GM23248 (cell line): ENCODE data around the gene ZNF462. TPM values are rescaled to one million over a fixed set of nuclear protein-coding genes. Genes with fewer than 3 reads are reported as not detected.

ENCODE experiments used
- DNase-seq: peaks from one replicate; pipeline ENCODE4 v3.0.0-alpha.2; 2015
- H2AFZ ChIP-seq: fragments of 200-600 bp; sonication (generic); 2 replicates; pipeline ENCODE4 v1.6.1; 2016; ENCODE audit warnings: antibody characterized with exemption
- H3F3A ChIP-seq: fragments of 200-600 bp; sonication (generic); 2 replicates; pipeline ENCODE4 v1.6.1; 2016; ENCODE audit warnings: mild to moderate bottlenecking, antibody characterized with exemption, mixed run types; ENCODE audit not compliant: insufficient read depth
- H3K27ac ChIP-seq: fragments of 200-600 bp; sonication (generic); 2 replicates; pipeline ENCODE4 v1.5.1; 2016; ENCODE audit warnings: mild to moderate bottlenecking
- H3K27me3 ChIP-seq: fragments of 200-600 bp; sonication (generic); replicated peaks from 2 replicates; pipeline ENCODE4 v1.6.1; 2016; ENCODE audit warnings: mild to moderate bottlenecking; ENCODE audit not compliant: insufficient read depth
- H3K36me3 ChIP-seq: fragments of 200-600 bp; sonication (generic); 2 replicates; pipeline ENCODE4 v1.6.1; 2016; ENCODE audit warnings: low read depth, mild to moderate bottlenecking
- H3K4me1 ChIP-seq: fragments of 200-600 bp; sonication (generic); 2 replicates; pipeline ENCODE4 v1.6.1; 2016; ENCODE audit warnings: mild to moderate bottlenecking; ENCODE audit not compliant: insufficient read depth
- H3K4me2 ChIP-seq: fragments of 200-600 bp; sonication (generic); one replicate; pipeline ENCODE4 v1.6.1; 2016; ENCODE audit warnings: mild to moderate bottlenecking; ENCODE audit not compliant: unreplicated experiment
- H3K4me3 ChIP-seq: fragments of 200-600 bp; sonication (generic); 2 replicates; pipeline ENCODE4 v1.5.1; 2016; ENCODE audit warnings: mild to moderate bottlenecking
- H3K79me2 ChIP-seq: fragments of 200-600 bp; sonication (generic); 2 replicates; pipeline ENCODE4 v1.6.1; 2016; ENCODE audit warnings: mild to moderate bottlenecking; ENCODE audit not compliant: insufficient read depth
- H3K9ac ChIP-seq: fragments of 200-600 bp; sonication (generic); 2 replicates; pipeline ENCODE4 v1.6.1; 2016; ENCODE audit warnings: mild to moderate bottlenecking
- H3K9me2 ChIP-seq: fragments of 200-600 bp; sonication (generic); 2 replicates; pipeline ENCODE4 v1.6.1; 2016; ENCODE audit warnings: mixed run types, mild to moderate bottlenecking, moderate library complexity; ENCODE audit not compliant: insufficient read depth
- H3K9me3 ChIP-seq: fragments of 200-600 bp; sonication (generic); one replicate; pipeline ENCODE4 v1.6.1; 2017; ENCODE audit warnings: low read depth
- H4K20me1 ChIP-seq: fragments of 200-600 bp; sonication (generic); 2 replicates; pipeline ENCODE4 v1.6.0; 2016; ENCODE audit not compliant: insufficient read depth
- EZH2 ChIP-seq: fragments of 200-600 bp; sonication (generic); IDR thresholded peaks from 2 replicates; pipeline ENCODE4 v1.6.1; 2018; ENCODE audit warnings: antibody characterized with exemption, mild to moderate bottlenecking; ENCODE audit not compliant: insufficient read depth, poor library complexity, severe bottlenecking
- EZH2phosphoT487 ChIP-seq: fragments of 200-600 bp; sonication (generic); IDR thresholded peaks from 2 replicates; pipeline ENCODE4 v1.6.1; 2018; ENCODE audit warnings: antibody characterized with exemption, moderate library complexity, mild to moderate bottlenecking, low read depth; ENCODE audit not compliant: insufficient read depth
- WGBS, 2 experiments: methylation state at CpG; one replicate each; pipeline ENCODE4 v1.1.6; 2015 to 2017; ENCODE audit warnings: low lambda C conversion rate in 2 of 2, low coverage in 1 of 2; ENCODE audit errors: missing lambda C conversion rate in 2 of 2; 5-methylcytosine and 5-hydroxymethylcytosine counted together
- in situ Hi-C: fragments of 300-500 bp; cut with MboI; formaldehyde crosslinking; loops from 2 replicates; pipeline ENCODE4 v1.15.0; 2020
- polyA plus RNA-seq: library from polyadenylated mRNA; unstranded; fragments of >200 nt; fragmentation: Nextera tagmentation; extraction: Ambion mirVana; gene quantifications from 2 replicates; pipeline ENCODE4 v1.2.1, GENCODE V29; 2016
- total RNA-seq: library from RNA; depleted of rRNA; stranded (reverse); fragments of >200 nt; shearing (Covaris generic); gene quantifications from 2 replicates; pipeline ENCODE4 v1.2.3, GENCODE V29; 2014

Gene ZNF462
- total and polyA plus RNA-seq, 2 experiments from 2014 or later = 1.1 to 5.0 TPM

DNA sequence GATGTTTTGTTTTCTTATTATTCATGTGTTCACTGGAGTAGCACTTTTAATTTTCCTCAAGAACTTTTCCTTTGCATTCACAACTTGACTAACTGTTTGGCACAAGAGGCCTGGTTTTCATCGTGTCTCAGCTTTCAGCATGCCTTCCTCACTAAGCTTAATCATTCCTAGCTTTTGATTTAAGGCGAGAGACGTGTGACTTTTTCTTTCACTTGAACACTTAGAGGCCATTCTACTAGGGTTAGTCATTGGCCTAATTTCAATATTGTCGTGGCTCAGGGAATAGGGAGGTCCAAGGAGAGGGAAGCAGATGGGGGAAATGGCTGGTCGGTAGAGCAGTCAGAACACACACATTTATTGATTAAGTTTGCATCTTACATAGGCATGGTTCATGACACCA, 94.0 kb downstream of the ZNF462 start:
- Histone ChIP-seq H3K4me1 (peaks cover 63% of the 10 kb centered on the region), H3K9me2 (no peaks in the 10 kb centered on the region), H3K36me3 (no peaks in the 10 kb centered on the region), H3F3A (peaks cover 43% of the 10 kb centered on the region), H3K79me2 (no peaks in the 10 kb centered on the region), H3K27ac (no peak overlapping the region), H3K9me3 (no peaks in the 10 kb centered on the region), H3K4me3 (no peak overlapping the region), H3K4me2 (peak overlapping the region; percentile 52), H3K27me3 (no peaks in the 10 kb centered on the region), H3K9ac (no peak overlapping the region), H4K20me1 (no peaks in the 10 kb centered on the region), H2AFZ (no peak overlapping the region)
- DNase-seq = peak; percentile 77
- TF ChIP-seq EZH2phosphoT487 = 0 out of 2 replicates have a peak, but pooled peaks have one; percentile 83
- no peak for TF ChIP-seq EZH2
- in situ Hi-C loops = no loop called here
- WGBS, 2 experiments = 7 to 9% methylated on average over 5 of the region's 5 CpGs

DNA sequence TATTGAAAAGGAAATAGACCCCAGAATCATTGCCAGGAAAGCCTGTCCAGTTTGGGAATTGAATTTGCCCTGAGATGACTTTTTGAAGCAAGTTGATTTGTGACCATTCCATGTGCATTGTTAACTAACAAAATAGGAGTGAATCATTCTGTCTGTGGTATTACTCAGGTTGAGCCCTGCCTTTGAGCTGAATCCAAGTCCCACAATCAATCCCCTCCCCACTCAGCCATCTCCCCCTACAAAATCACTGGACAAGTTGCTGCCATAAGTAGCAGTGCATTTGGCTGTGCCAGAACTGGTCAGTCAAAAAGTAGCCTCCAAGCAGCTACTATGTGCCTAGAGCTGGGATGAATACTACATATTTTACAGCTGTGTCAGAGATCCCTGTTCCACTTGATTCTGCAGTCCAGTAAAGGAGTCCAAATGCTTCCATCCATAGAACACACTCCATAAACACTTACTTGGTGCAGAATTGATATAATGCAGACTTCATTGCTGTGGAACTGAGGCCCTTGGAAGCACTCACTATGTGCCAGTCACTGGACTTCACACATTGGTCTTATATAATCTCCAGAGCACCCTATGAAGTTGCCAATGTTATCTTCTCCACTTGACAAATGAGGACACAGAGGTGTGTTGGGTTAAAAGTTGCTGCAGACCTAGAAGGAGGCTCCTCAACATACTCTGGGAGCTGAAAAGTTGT, 96.1 kb downstream of the ZNF462 start:
- Histone ChIP-seq H3K36me3 (no peaks in the 10 kb centered on the region), H3K79me2 (no peaks in the 10 kb centered on the region), H3K4me2 (peak overlapping the region; percentile 44), H3K4me3 (no peak overlapping the region), H2AFZ (no peak overlapping the region), H3K4me1 (peaks cover 60% of the 10 kb centered on the region), H3K9me3 (no peaks in the 10 kb centered on the region), H3K9me2 (no peaks in the 10 kb centered on the region), H3K9ac (no peak overlapping the region), H3K27me3 (no peaks in the 10 kb centered on the region), H4K20me1 (no peaks in the 10 kb centered on the region), H3F3A (peaks cover 46% of the 10 kb centered on the region), H3K27ac (no peak overlapping the region)
- in situ Hi-C loops = no loop called here
- peak; percentile 72 for DNase-seq
- TF ChIP-seq EZH2 (no peak), EZH2phosphoT487 (no peak)

DNA sequence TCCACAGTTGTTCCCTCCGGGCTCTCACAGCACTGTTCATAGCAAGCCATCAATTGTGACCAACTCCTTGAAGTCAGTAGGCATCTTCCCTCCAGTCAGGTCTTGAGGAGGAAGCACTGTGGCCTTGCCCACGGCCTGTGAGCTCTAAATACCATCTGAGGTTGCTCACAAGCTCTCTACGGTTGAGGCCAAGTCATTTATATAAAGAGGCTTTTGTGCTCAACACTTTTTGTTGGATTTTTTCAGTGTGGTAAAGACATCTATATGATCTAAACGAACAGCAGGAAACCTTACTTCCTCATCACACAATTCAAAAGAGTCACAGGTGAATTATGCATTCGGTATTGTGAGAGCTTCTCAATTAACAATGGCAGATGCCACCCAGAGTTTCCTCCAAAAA, 97.3 kb downstream of the ZNF462 start:
- in situ Hi-C loops = no loop called here
- no peak for TF ChIP-seq EZH2phosphoT487
- H3K27ac ChIP-seq = no peak overlapping the region
- H3K4me3 ChIP-seq = no peak overlapping the region
- H3K79me2 ChIP-seq = no peaks in the 10 kb centered on the region
- H2AFZ ChIP-seq = no peak overlapping the region
- WGBS, 2 experiments = 97% methylated on average over 5 of the region's 5 CpGs
- DNase-seq = no peak
- no peaks in the 10 kb centered on the region for H3K9me3 ChIP-seq
- H3K9ac ChIP-seq = no peak overlapping the region
- no peaks in the 10 kb centered on the region for H3K36me3 ChIP-seq
- H3F3A ChIP-seq = peaks cover 46% of the 10 kb centered on the region
- no peaks in the 10 kb centered on the region for H3K9me2 ChIP-seq
- H4K20me1 ChIP-seq = no peaks in the 10 kb centered on the region
- H3K4me2 ChIP-seq = no peak overlapping the region
- peaks cover 53% of the 10 kb centered on the region for H3K4me1 ChIP-seq
- H3K27me3 ChIP-seq = no peaks in the 10 kb centered on the region

DNA sequence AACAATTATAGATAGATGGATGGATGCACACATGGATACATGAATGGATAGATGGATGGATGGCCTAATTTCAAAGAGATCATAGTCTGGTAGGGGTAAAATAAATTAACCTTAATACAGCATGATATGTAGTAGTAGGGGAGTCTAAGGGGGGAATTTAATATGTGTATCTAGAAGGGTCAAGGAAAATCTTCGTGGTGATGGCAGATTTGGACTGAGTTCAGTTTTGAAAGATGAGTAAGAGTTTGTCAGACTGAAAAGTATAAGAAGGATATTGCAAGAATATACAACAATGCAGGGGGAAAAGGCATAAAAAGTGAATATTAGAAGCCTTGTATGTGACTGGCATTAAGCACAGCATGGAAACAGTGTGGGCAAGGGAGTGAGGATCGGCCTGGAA, 98.7 kb downstream of the ZNF462 start:
- H3K9me3 ChIP-seq = no peaks in the 10 kb centered on the region
- H3K9ac ChIP-seq = no peak overlapping the region
- H4K20me1 ChIP-seq = no peaks in the 10 kb centered on the region
- H2AFZ ChIP-seq = no peak overlapping the region
- H3K79me2 ChIP-seq = no peaks in the 10 kb centered on the region
- no peaks in the 10 kb centered on the region for H3K36me3 ChIP-seq
- in situ Hi-C loops = no loop called here
- 82 to 88% methylated on average over 2 of the region's 2 CpGs for WGBS, 2 experiments
- H3K4me1 ChIP-seq = peaks cover 40% of the 10 kb centered on the region
- no peak overlapping the region for H3K27ac ChIP-seq
- TF ChIP-seq EZH2 (no peak), EZH2phosphoT487 (no peak)
- no peaks in the 10 kb centered on the region for H3K27me3 ChIP-seq
- no peak overlapping the region for H3K4me2 ChIP-seq
- H3K4me3 ChIP-seq = no peak overlapping the region
- H3F3A ChIP-seq = peaks cover 37% of the 10 kb centered on the region
- peak; percentile 30 for DNase-seq
- no peaks in the 10 kb centered on the region for H3K9me2 ChIP-seq

DNA sequence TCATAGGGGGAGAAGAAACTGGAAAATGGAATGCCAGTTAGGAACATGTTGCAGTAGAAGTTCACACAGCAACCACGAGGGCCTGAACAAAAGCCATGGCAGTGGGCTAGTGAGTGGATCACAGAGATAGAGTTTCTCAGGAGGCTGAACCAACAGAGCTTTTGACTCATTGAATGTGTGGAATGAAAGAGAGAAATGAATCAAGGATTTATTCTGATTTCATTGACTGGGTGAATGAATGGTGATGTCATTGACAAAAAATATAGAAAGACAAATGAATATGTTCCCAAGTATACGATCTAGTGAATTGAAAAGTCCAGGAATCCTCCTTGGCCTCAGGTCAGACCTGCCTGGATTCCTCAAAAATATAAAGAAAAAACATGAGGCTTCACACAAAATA, 99.2 kb downstream of the ZNF462 start:
- no peaks in the 10 kb centered on the region for H3K9me2 ChIP-seq
- H3K79me2 ChIP-seq = no peaks in the 10 kb centered on the region
- no peak overlapping the region for H3K4me2 ChIP-seq
- no peak overlapping the region for H3K9ac ChIP-seq
- H3K27ac ChIP-seq = no peak overlapping the region
- no peaks in the 10 kb centered on the region for H4K20me1 ChIP-seq
- H3K4me3 ChIP-seq = no peak overlapping the region
- H3F3A ChIP-seq = peaks cover 32% of the 10 kb centered on the region
- 70 to 72% methylated on average over 2 of the region's 2 CpGs for WGBS, 2 experiments
- peaks cover 35% of the 10 kb centered on the region for H3K4me1 ChIP-seq
- no peak overlapping the region for H2AFZ ChIP-seq
- no peaks in the 10 kb centered on the region for H3K27me3 ChIP-seq
- no peaks in the 10 kb centered on the region for H3K36me3 ChIP-seq
- no peaks in the 10 kb centered on the region for H3K9me3 ChIP-seq
- in situ Hi-C loops = no loop called here
- DNase-seq = peak; percentile 24
- TF ChIP-seq EZH2 (no peak), EZH2phosphoT487 (no peak)
